AG10803 (cell line): ENCODE data around the gene NTRK1.

ENCODE experiments used
- DNase-seq: peaks from one replicate; pipeline ENCODE4 v3.0.0; 2010; ENCODE audit warnings: low read depth
- H3K4me3 ChIP-seq: 2 replicates; pipeline ENCODE4 v1.5.1; 2011; ENCODE audit warnings: mild to moderate bottlenecking, low read length, control low read depth
- CTCF ChIP-seq: conservative IDR thresholded peaks from 2 replicates; pipeline ENCODE4 v1.5.1; 2011; ENCODE audit warnings: mild to moderate bottlenecking, low read length, control low read depth, inconsistent platforms

The NTRK1 gene

DNA sequence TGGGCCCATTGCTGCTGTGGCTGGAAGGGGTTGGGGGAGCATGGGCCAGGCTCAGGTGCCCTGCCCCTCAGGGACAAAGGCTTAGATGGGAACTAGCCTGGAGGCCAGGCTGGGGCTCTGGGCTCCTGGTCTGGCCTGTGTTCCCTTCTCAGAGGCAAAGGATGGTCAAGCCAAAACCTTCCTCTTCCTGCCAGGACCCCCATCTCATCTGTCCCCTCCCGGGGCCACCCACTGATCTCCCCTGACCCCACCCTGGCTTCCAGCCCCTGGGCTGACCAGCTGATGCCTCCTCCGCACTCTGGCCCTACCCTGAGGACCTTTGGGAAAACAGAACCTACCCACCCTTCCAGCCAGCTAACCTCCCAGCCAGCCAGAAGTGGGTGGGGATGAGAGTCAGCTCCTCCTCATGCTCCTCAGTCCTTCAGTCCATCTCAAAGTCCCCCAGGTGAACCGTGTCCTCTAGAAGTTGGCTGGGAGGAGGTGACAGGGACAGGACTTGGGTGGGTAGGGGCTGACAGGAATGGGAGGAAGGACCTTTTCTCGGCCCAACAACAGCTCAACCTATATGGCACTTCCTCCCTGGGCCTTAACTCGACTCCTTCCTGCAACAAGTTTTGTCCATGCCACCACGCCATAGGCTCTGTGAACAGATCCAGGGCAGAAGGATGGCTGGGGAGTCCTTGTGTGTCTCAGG is 40.4 kb downstream of the NTRK1 start:
- H3K4me3 ChIP-seq, result no peak overlapping the region
- no peak for DNase-seq
- TF ChIP-seq CTCF, result no peak

- no peak for DNase-seq
Measured at GRCh38 chr1:156901590-156901900, 40.9 kb downstream of the NTRK1 start.

DNA sequence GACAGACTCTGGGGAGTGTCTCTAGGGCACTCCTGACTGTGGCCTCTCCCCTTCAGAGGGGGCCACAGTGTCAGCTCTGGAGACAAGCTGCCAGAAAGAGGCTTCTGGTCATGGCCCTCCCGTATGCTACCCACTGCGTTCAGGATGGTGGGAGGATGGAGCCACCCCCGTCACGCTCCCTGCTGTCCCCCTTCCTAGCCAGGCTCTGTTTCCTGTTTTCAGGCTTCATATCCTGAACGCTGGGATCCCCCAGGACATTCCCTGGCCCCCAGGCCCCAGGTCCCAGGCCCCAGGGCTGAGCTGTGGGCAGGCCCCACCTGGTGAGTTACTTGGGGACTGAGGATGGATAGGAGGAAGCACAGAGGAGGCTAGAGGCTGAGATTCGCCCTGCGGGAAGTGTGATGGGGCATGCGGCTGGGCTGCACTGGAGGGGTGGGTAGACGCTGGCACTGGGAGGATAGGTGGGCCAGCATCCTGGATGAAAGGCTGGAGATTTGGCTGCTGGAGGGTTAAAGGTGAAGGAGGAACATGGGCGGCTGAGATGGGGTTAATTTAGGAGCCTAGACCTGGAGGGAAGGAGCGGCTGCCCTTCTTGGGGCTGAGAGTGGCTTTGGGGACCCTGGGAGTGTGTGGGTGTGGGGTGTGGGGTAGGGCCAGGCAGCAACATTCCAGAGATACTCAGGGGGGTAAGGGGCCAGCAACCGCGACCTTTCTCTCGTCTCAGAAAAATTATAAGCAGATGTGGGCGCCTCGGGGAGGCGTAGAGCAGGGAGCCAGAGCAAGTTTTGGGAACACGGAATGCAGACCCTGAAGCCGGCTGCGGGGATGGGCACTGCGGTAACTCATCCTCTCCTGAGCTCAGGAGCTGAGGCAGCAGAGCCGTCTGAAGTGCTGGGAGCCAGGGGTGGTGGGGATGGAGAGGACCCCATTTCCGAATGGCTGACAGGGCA is 41.6 kb downstream of the NTRK1 start:
- H3K4me3 ChIP-seq, result peak overlapping the region; percentile 13; the same call in 1 of the 2 replicates
- no peak for TF ChIP-seq CTCF
- peak; percentile 63 for DNase-seq

More at GRCh38 chr1:156901590-156901900, 40.9 kb downstream of the NTRK1 start:
- no peak overlapping the region for H3K4me3 ChIP-seq
- no peak for TF ChIP-seq CTCF

DNA sequence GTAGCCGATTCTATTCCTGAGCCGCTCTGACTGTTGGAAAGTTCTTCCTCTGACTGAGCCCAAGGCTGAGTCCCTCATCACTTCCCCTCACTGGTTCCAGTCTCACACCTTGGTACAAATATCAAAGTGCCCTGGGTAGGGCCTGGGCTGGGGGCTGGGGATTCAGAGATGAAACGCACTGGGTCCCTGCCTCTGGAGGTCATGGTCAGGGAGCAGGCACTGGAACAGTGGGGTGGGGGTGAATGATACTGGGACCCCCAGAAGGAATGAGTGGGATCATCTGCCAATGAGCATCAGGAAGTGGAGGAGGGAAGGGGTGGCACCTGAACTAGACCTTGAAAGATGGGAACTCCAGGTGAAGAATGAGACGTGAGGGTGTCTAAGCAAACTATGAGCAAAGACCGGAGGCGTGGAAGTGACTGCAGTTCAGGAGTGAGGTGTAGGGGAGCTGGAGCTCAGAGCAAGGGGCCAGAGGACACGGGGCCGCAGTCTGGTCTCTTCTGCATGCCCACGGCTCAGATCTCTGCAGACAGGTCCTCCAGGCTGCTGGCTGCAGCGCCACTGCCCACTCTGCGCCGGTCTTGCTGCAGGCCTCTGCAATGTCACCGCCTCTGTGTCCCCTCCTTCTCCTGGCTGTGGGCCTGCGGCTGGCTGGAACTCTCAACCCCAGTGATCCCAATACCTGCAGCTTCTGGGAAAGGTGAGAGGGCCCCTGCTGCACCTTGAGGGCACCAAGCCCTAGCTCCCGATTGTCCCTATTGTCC is 42.8 kb downstream of the NTRK1 start:
- no peak overlapping the region for H3K4me3 ChIP-seq
- TF ChIP-seq CTCF, result no peak
- no peak for DNase-seq

DNA sequence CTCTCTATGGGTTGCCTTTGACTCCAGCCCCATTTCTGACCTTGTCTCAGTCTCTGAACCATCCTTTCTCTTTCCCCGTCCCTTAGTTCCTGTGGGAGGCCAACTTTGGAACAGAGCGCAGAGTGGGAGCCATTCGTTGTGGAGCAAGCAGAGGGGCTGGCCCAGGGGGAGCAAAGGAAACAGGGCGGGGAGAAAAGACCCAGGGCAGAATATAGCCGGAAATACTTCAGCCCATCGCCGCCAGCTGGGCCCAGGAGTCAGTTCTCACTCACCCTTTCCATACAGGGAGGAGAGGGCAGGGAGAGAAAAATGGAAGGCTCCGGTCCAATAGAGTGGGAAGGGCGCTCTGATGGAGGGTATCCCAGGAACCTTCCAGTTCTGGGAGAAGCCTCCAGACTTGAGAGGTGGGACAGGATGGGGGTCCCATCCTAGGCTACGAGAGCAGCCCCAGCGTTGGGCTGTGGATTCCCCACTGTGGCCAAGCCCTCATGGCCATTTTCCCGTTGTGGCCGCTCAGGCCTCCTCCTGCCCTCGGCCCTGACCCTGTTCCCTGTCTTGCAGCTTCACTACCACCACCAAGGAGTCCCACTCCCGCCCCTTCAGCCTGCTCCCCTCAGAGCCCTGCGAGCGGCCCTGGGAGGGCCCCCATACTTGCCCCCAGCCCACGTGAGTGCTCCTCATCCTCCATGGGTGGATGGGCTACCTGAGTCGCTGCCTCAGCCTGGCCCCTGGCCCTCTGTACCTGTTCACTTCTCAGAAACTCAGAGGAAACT is 43.7 kb downstream of the NTRK1 start:
- H3K4me3 ChIP-seq, result no peak overlapping the region
- no peak for TF ChIP-seq CTCF
- DNase-seq, result no peak

- DNase-seq, result no peak
- no peak overlapping the region for H3K4me3 ChIP-seq
- no peak for TF ChIP-seq CTCF
Measured at GRCh38 chr1:156905176-156905575, 44.5 kb downstream of the NTRK1 start.
